Measurements from ENCODE around the gene SFXN4. TPM values are rescaled to one million over a fixed set of nuclear protein-coding genes. Genes with fewer than 3 reads are reported as not detected.

Gene SFXN4
- total RNA-seq, 4 donors from 2014 or later = 12.2 to 37.4 (median 15.0) TPM

GRCh38 chr10:119198438-119198837 is 32.9 kb upstream of the SFXN4 start:
- Histone ChIP-seq H3K27ac (no peak overlapping the region), H3K9me3 (no peaks in the 10 kb centered on the region), H3K4me3 (no peak overlapping the region), H3K4me1 (peaks cover 5% of the 10 kb centered on the region), H3K36me3 (no peaks in the 10 kb centered on the region), H3K27me3 (no peaks in the 10 kb centered on the region)
- no peak for DNase-seq (ENCODE audit: low spot score in 2 of 2)
- 49% methylated on average over 7 of the region's 7 CpGs for WGBS
- TF ChIP-seq POLR2AphosphoS5 (IDR thresholded peaks at IDR 0.05) = no peak
- TF ChIP-seq EP300 (IDR thresholded peaks at IDR 0.05) = no peak
- TF ChIP-seq, protein P1, sequence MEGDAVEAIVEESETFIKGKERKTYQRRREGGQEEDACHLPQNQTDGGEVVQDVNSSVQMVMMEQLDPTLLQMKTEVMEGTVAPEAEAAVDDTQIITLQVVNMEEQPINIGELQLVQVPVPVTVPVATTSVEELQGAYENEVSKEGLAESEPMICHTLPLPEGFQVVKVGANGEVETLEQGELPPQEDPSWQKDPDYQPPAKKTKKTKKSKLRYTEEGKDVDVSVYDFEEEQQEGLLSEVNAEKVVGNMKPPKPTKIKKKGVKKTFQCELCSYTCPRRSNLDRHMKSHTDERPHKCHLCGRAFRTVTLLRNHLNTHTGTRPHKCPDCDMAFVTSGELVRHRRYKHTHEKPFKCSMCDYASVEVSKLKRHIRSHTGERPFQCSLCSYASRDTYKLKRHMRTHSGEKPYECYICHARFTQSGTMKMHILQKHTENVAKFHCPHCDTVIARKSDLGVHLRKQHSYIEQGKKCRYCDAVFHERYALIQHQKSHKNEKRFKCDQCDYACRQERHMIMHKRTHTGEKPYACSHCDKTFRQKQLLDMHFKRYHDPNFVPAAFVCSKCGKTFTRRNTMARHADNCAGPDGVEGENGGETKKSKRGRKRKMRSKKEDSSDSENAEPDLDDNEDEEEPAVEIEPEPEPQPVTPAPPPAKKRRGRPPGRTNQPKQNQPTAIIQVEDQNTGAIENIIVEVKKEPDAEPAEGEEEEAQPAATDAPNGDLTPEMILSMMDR (IDR thresholded peaks at IDR 0.05) = no peak
- no peak for TF ChIP-seq POLR2A (IDR thresholded peaks at IDR 0.05)

DNA sequence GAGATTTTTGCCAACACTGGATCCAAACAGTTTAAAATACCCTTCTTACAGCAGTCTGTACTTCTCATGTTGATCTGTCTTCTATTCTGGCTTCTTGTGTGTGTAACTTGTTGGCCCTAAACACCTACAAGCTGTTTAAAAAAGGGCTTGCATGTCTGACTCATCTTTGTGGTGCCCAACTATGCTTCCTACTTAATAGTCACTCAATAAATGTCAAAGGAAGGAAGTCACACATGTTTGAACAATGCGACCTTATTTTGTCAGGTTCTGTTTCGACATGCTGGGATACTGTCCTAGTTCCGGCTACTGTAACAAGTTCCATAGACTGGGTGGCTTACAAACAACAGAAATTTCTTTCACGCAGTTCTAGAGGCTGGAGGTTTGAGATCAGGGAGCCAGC is 32.4 kb upstream of the SFXN4 start:
- H3K27me3 ChIP-seq = no peaks in the 10 kb centered on the region

GRCh38 chr10:119191881-119192280 is 26.4 kb upstream of the SFXN4 start:
- Histone ChIP-seq H3K4me1 (peaks cover 3% of the 10 kb centered on the region), H3K4me3 (no peak overlapping the region), H3K36me3 (no peaks in the 10 kb centered on the region), H3K27ac (no peak overlapping the region), H3K9me3 (no peaks in the 10 kb centered on the region), H3K27me3 (no peaks in the 10 kb centered on the region)
- WGBS = 66% methylated on average over 4 of the region's 4 CpGs
- DNase-seq (ENCODE audit: low spot score in 2 of 2) = no peak
- TF ChIP-seq EP300 (IDR thresholded peaks at IDR 0.05) = no peak
- TF ChIP-seq, protein P1 (IDR thresholded peaks at IDR 0.05) = no peak
- TF ChIP-seq POLR2AphosphoS5 (IDR thresholded peaks at IDR 0.05) = no peak
- no peak for TF ChIP-seq POLR2A (IDR thresholded peaks at IDR 0.05)

More for the DNA sequence above, 32.4 kb upstream of the SFXN4 start:
- no peaks in the 10 kb centered on the region for H3K36me3 ChIP-seq
- no peak overlapping the region for H3K27ac ChIP-seq
- H3K4me3 ChIP-seq = no peak overlapping the region
- TF ChIP-seq EP300 (IDR thresholded peaks at IDR 0.05) (no peak), POLR2AphosphoS5 (IDR thresholded peaks at IDR 0.05) (no peak)
- TF ChIP-seq, protein P1 (IDR thresholded peaks at IDR 0.05) = no peak
- no peaks in the 10 kb centered on the region for H3K9me3 ChIP-seq
- WGBS = 53% methylated on average over 4 of the region's 4 CpGs
- H3K4me1 ChIP-seq = peaks cover 5% of the 10 kb centered on the region
- no peak for DNase-seq (ENCODE audit: low spot score in 2 of 2)

DNA sequence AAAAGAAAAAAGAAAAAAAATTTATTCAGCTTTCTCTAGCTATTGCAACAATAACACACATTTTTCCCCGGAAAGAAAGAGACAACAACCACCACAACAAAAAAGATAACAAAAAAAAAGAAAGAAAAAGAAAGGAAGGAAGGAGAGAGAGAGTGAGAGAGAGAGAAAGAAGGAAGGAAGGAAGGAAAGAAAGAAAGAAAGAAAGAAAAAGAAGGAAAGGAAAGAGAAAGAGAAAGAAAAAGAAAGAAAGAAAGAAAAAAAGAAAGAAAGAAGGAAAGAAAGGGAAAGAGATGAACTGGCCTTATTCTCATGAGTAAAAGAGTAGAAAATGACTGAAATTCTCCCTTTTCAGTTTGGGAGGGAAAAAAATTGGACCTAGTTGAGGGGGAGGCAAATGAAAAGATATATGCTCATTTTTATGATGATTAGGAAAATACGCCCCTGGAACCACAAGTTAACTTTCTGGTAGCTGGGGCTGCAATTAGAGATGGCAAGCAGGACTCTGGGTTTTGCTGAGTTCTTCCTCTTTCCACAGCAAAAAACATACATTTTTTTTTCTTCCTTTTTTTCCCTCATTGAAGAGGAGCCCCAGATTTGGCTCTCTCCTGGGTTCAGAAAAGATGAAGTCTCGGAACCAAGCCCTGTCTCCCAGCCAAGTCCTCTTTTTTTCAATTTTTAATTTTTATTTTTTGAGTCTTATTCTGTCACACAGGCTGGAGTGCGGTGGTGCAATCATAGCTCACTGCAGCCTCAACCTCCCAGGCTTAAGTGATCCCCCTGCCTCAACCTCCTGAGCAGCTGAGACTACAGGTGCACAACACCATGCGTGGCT is 25.7 kb upstream of the SFXN4 start:
- Histone ChIP-seq H3K9me3 (no peaks in the 10 kb centered on the region), H3K4me1 (peaks cover 3% of the 10 kb centered on the region), H3K27ac (no peak overlapping the region), H3K36me3 (no peaks in the 10 kb centered on the region), H3K27me3 (no peaks in the 10 kb centered on the region), H3K4me3 (no peak overlapping the region)
- TF ChIP-seq POLR2A (IDR thresholded peaks at IDR 0.05) (no peak), EP300 (IDR thresholded peaks at IDR 0.05) (no peak), POLR2AphosphoS5 (IDR thresholded peaks at IDR 0.05) (no peak)
- TF ChIP-seq, protein P1 (IDR thresholded peaks at IDR 0.05) = no peak
- no peak for DNase-seq (ENCODE audit: low spot score in 2 of 2)
- WGBS = 63% methylated on average over 5 of the region's 5 CpGs

GRCh38 chr10:119190353-119190752 is 24.8 kb upstream of the SFXN4 start:
- H3K27me3 ChIP-seq = no peaks in the 10 kb centered on the region
- 58% methylated on average over 4 of the region's 4 CpGs for WGBS
- H3K9me3 ChIP-seq = no peaks in the 10 kb centered on the region
- H3K4me3 ChIP-seq = no peak overlapping the region
- no peak for DNase-seq (ENCODE audit: low spot score in 2 of 2)
- no peak overlapping the region for H3K27ac ChIP-seq
- peaks cover 3% of the 10 kb centered on the region for H3K4me1 ChIP-seq
- H3K36me3 ChIP-seq = no peaks in the 10 kb centered on the region
- TF ChIP-seq, protein P1 (IDR thresholded peaks at IDR 0.05) = no peak
- TF ChIP-seq POLR2A (IDR thresholded peaks at IDR 0.05) (no peak), POLR2AphosphoS5 (IDR thresholded peaks at IDR 0.05) (no peak), EP300 (IDR thresholded peaks at IDR 0.05) (no peak)
